Naive thymus-derived CD8-positive, alpha-beta T cell (primary cell): ENCODE measurements around the gene YPEL1. TPM values are rescaled to one million over a fixed set of nuclear protein-coding genes. Genes with fewer than 3 reads are reported as not detected.

Source experiments
- ATAC-seq, 2 donors: fragments of 150-1000 bp; cut with Tn5 transposase in 1 of 2; sonication (Bioruptor Pico), chemical (Tn5 transposase) in 1 of 2; 1 replicate in 1 of 2; 2 replicates in 1 of 2; pipeline ENCODE4 v1.10.0; 2021; ENCODE audit warnings: mild to moderate bottlenecking in 2 of 2, moderate library complexity in 2 of 2
- POLR2A ChIA-PET: fragments of 350-600 bp; sonication (Branson Sonifier 250); formaldehyde crosslinking; loops from one replicate; lab custom pipeline; 2021; ENCODE audit warnings: antibody characterized with exemption; lab: Charles Lee
- DNase-seq, 10 donors: peaks; one replicate each; pipeline versions ENCODE4 v3.0.0 to v3.0.0-alpha.2; 2020 to 2022
- H3K27ac Mint-ChIP-seq, 10 donors: one replicate each; pipeline ENCODE4 v1.8.0; 2020 to 2022; ENCODE audit warnings: mild to moderate bottlenecking in 10 of 10, mixed read lengths in 10 of 10, moderate library complexity in 4 of 10, inconsistent platforms in 1 of 10
- H3K27me3 Mint-ChIP-seq, 5 donors: one replicate each; pipeline ENCODE4 v1.8.0; 2021 to 2022; ENCODE audit warnings: mixed read lengths in 5 of 5
- H3K36me3 Mint-ChIP-seq, 3 donors: one replicate each; pipeline ENCODE4 v1.8.0; 2020 to 2022; ENCODE audit warnings: mixed read lengths in 3 of 3, mild to moderate bottlenecking in 2 of 3, inconsistent platforms in 1 of 3
- H3K4me1 Mint-ChIP-seq, 4 donors: one replicate each; pipeline ENCODE4 v1.8.0; 2021 to 2022; ENCODE audit warnings: mixed read lengths in 4 of 4
- H3K4me3 Mint-ChIP-seq, 10 donors: one replicate each; pipeline ENCODE4 v1.8.0; 2020 to 2022; ENCODE audit warnings: mild to moderate bottlenecking in 10 of 10, mixed read lengths in 10 of 10, moderate library complexity in 6 of 10, inconsistent platforms in 1 of 10
- H3K9me3 Mint-ChIP-seq, 9 donors: one replicate each; pipeline ENCODE4 v1.8.0; 2020 to 2022; ENCODE audit warnings: mixed read lengths in 9 of 9, mild to moderate bottlenecking in 3 of 9, inconsistent platforms in 1 of 9, moderate library complexity in 1 of 9
- polyA plus RNA-seq, 3 donors: library from polyadenylated mRNA; unstranded; fragments of 300-500 nt; fragmentation: Illumina TruSeq; gene quantifications; one replicate each; pipeline ENCODE4 v1.2.3, GENCODE V29; 2021
- total RNA-seq, 8 experiments: library from RNA in 2 of 8; stranded (reverse) in 2 of 8; gene quantifications; one replicate each; pipeline ENCODE4 v1.2.3 and lab custom pipeline; 2021 to 2026

YPEL1 gene
- total and polyA plus RNA-seq, 5 experiments from 2014 or later, result 1.8 to 15.3 (median 5.3) TPM

DNA sequence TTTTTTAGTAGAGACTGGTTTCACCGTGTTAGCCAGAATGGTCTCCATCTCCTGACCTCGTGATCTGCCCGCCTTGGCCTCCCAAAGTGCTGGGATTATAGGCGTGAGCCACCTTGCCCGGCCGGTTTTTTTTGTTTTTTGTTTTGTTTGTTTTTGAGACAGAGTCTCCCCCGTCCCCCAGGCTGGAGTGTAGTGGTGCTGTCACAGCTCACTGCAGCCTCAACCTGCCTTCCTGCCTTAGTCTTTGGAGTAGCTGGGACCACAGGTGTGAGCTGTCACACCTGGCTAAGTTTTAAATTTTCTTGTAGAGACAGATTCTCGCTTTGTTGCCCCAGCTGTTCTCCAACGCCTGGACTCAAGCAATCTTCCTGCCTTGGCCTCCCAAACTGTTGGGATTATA lies 66.6 kb downstream of the YPEL1 start:
- POLR2A ChIA-PET, result no interaction called here
- peak overlapping the region in 4 of 10 donors; percentile 22 to 43 (median 37) for H3K4me3 Mint-ChIP-seq
- DNase-seq, result peak in 1 of 10 donors; percentile 32

DNA sequence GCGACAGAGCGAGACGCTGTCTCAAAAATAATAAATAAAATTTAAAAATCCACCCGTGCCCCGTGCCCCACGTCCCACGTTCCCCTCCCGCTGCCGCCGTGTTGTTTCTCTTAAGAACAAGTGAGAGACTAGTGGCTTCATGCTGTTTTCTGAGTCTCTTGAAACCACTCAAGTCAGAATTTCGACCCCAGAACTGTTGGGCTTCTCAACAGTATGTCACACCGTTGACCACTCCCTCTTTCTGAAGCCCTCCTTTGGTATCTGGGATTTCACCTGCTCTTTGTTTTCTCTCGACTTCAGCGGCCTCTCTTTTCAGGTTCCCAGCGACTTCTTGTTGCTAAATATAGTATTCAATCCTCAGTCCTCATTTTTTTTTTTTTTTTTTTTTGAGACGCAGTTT lies 68.8 kb downstream of the YPEL1 start:
- no peaks in the 10 kb centered on the region for H3K9me3 Mint-ChIP-seq
- H3K36me3 Mint-ChIP-seq, result peaks cover 0 to 27% (median 9%) of the 10 kb centered on the region in 3 donors
- H3K4me3 Mint-ChIP-seq, result peak overlapping the region; percentile 95 to 100 (median 99)
- POLR2A ChIA-PET, result interaction anchor here (1.1 to 2.5 kb wide), 2 partner anchors 24 to 37 kb away, joined by 3 to 19 read pairs; partner anchors contain the start of gene YDJC
- peaks cover 18 to 44% (median 35%) of the 10 kb centered on the region in 4 donors for H3K4me1 Mint-ChIP-seq
- DNase-seq (peak in 1 of 10 donors; percentile 30), ATAC-seq (no peak)
- H3K27ac Mint-ChIP-seq, result peak overlapping the region; percentile 43 to 98 (median 96)
- no peaks in the 10 kb centered on the region for H3K27me3 Mint-ChIP-seq

More for the DNA sequence above, 66.6 kb downstream of the YPEL1 start:
- Mint-ChIP-seq H3K9me3 (no peaks in the 10 kb centered on the region), H3K27ac (peak overlapping the region in 3 of 10 donors; percentile 1 to 53 (median 20)), H3K4me1 (peaks cover 19 to 50% (median 36%) of the 10 kb centered on the region in 4 donors), H3K27me3 (no peaks in the 10 kb centered on the region), H3K36me3 (peaks cover 0 to 48% (median 15%) of the 10 kb centered on the region in 3 donors)
- no peak for ATAC-seq

DNA sequence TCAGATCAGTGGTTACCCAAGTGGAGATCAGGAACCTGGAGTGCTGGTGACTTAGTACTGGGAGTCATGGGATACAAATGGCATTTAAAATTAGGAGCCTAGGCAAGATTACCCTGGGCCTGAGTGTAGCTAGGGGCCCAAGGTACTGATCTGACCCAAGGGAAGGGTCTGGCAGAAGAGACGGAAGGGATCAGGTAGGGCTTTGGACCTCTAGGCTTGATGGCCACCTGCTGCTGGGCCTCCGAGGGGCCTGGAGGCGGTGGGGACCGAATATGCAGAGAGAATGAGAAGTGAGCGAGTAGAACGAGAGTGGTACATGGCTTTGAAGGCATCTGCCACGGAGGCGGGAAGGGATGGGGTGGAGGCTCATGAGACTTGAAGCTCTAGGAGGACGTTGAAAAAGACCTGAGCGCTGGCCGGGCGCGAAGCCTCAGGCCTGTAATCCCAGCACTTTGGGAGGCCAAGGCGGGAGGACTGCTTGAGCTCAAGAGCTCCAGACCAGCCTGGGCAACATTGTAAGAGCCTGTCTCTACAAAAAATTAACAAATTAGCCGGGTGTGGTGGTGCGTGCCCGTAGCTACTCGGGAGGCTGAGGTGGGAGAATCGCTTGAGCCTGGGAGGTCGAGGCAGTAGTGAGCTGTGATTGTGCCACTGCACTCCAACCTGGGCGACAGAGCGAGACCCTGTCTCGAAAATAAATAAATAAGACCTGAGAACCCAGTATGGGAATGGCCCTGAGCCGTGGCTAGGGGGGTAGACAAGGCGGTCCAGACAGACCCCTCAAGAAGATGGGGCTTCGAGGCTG lies 70.3 kb downstream of the YPEL1 start:
- Mint-ChIP-seq H3K36me3 (peaks cover 0 to 12% (median under 1%) of the 10 kb centered on the region in 3 donors), H3K27me3 (no peaks in the 10 kb centered on the region), H3K4me1 (peaks cover 16 to 40% (median 32%) of the 10 kb centered on the region in 4 donors), H3K4me3 (peak overlapping the region; percentile 95 to 100 (median 99)), H3K27ac (peak overlapping the region; percentile 94 to 99 (median 98)), H3K9me3 (no peaks in the 10 kb centered on the region)
- DNase-seq (peak in 1 of 10 donors; percentile 3), ATAC-seq (no peak)
- POLR2A ChIA-PET, result interaction anchor here (0.5 to 2.5 kb wide), 9 partner anchors 10 to 36 kb away, joined by 3 to 19 read pairs (median 5); partner anchors contain the start of gene YDJC

DNA sequence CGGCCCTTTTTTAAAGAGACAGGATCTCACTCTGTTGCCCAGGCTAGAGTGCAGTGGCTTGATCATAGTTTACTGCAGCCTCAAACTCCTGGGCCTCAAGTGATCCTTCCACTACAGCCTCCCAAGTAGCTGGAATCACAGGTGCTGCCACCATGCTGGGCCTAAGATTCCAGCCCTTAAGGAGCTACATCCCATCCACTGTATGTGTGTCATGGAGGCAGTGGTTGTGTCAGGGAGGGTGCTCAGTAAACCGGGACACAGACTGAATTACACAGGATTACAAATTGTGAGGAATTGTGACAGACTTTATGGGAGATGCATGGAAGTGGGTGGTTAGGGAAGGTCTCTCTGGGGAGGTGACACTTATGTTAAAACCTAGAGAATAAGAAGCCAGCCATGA lies 71.9 kb downstream of the YPEL1 start:
- H3K27me3 Mint-ChIP-seq, result no peaks in the 10 kb centered on the region
- H3K9me3 Mint-ChIP-seq, result no peaks in the 10 kb centered on the region
- POLR2A ChIA-PET, result no interaction called here
- no peaks in the 10 kb centered on the region for H3K36me3 Mint-ChIP-seq
- peak overlapping the region in 8 of 10 donors; percentile 13 to 75 (median 28) for H3K4me3 Mint-ChIP-seq
- peak overlapping the region in 3 of 10 donors; percentile 0 to 83 (median 65) for H3K27ac Mint-ChIP-seq
- DNase-seq, result no peak
- ATAC-seq, result no peak
- H3K4me1 Mint-ChIP-seq, result peaks cover 11 to 31% (median 24%) of the 10 kb centered on the region in 4 donors

DNA sequence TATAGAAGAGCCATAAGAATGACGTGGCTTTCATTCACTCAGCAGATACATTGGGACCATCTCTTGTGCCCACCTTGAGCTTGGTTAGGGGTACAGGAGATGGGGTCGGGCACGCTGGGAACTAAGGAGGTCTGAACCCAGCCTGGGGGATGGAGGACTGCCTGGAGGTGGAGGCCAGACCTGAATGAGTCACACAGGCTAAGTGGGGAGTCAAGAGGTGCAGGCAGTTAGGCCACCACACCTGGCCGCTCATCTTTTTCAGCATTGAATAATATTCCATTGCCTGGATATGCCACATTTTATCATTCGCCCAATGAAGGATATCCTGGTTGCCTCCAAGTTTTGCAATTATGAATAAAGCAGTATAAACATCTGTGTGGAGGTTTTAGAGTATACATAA lies 73.6 kb downstream of the YPEL1 start:
- Mint-ChIP-seq H3K9me3 (no peaks in the 10 kb centered on the region), H3K4me1 (peaks cover 9 to 24% (median 17%) of the 10 kb centered on the region in 4 donors), H3K36me3 (no peaks in the 10 kb centered on the region), H3K27ac (no peak overlapping the region), H3K4me3 (no peak overlapping the region), H3K27me3 (no peaks in the 10 kb centered on the region)
- POLR2A ChIA-PET, result no interaction called here
- ATAC-seq, result no peak
- DNase-seq, result peak in 1 of 10 donors; percentile 32

DNA sequence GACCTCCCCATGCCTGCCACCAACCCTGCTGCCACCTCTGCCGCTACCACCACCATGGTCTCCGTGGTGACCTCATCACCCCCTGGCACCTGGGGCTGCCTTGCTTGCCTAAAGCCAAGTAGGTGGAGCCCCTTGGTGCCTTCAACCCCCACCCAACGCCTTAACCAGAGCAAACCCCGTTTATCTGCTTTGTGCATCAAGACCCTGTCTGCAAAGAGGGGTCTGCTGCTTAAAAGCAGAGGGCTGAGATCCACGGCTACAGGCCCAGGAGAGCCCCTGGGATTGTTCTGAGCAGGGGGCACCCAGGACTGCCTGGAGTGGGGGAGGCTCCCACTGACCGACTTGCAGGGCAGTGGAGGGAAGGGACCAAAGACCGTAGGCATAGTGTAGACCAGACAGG lies 74.7 kb downstream of the YPEL1 start:
- DNase-seq, result peak in 1 of 10 donors; percentile 38

DNA sequence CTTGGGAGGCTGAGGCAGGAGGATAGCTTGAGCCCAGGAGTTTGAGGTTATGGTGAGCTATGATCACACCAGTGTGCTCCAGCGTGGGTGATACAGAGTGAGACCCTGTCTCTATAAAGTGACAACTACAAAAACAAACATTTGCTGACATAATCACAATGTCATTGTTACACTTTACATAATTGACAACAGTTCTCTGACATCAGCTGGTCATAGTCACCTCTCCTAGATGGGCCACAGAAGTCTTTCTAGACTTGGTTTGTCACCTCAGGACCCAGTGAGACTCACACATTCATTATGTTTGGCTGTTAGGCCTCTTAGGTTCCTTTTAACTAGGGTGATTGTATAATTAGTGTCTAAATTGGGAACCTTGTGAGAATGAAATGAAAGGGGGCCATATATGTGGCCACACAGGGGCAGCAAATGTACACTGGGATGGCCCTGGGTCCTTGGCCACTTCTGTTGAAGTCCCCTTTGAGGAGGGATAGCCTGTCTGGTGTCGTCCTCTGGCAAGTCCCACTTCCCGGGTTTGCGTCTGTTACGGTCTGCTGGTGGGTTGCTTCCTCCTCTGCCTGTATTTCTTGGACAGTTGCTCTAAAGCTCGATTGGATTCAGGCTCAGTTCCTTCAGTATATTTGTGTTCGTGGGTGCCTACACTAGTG lies 75.6 kb downstream of the YPEL1 start:
- Mint-ChIP-seq H3K4me3 (peak overlapping the region in 3 of 10 donors; percentile 8 to 19 (median 11)), H3K9me3 (no peaks in the 10 kb centered on the region), H3K36me3 (no peaks in the 10 kb centered on the region), H3K27ac (peak overlapping the region in 1 of 10 donors; percentile 35), H3K27me3 (no peaks in the 10 kb centered on the region), H3K4me1 (peaks cover 13 to 23% (median 17%) of the 10 kb centered on the region in 4 donors)
- peak in 1 of 10 donors; percentile 4 for DNase-seq
- ATAC-seq, result no peak
- POLR2A ChIA-PET, result interaction anchor here (1.3 kb wide), 1 partner anchor 11 kb away, joined by 3 read pairs; no protein-coding TSS in a partner anchor

More for the DNA sequence above, 74.7 kb downstream of the YPEL1 start:
- peaks cover 15 to 26% (median 21%) of the 10 kb centered on the region in 4 donors for H3K4me1 Mint-ChIP-seq
- no peaks in the 10 kb centered on the region for H3K9me3 Mint-ChIP-seq
- no peak overlapping the region for H3K27ac Mint-ChIP-seq
- peak overlapping the region in 1 of 10 donors; percentile 48 for H3K4me3 Mint-ChIP-seq
- no peak for ATAC-seq
- POLR2A ChIA-PET, result interaction anchor here (1.3 kb wide), 1 partner anchor 12 kb away, joined by 3 read pairs; no protein-coding TSS in a partner anchor
- no peaks in the 10 kb centered on the region for H3K36me3 Mint-ChIP-seq
- no peaks in the 10 kb centered on the region for H3K27me3 Mint-ChIP-seq

DNA sequence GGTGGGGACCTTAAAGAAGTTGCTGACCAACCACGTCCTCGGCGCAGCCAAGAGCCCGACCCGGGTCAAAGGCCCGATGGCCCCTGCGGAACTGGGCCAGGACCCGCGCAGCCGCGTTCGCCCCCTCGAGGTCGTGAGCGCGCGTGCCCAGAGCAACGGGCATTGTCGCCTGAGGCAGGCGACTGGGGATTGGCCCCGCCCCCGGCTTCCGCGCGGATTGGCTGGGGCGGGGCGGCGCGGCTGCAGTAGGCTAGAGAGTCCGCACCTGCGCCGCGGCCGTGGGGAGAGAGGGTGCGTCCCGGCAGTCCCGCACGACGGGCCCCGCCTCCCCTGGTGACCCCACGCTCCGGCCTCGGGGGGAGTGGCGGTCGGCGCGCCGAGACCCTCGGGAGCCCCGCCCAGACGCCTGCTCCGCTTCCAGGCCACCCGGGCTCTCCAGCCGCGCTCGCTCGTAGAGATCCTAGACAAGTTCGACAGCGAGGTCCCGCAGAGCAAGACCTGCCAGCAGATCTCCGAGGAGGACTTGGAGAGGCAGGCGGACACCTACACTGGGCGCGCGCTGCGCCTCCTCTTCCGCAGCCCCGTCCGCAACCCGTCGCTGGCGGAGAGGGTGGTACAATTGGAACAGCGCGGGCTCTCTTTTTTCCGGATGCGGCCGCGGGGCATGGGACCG lies 78.1 kb downstream of the YPEL1 start:
- H3K9me3 Mint-ChIP-seq, result no peaks in the 10 kb centered on the region
- H3K27me3 Mint-ChIP-seq, result no peaks in the 10 kb centered on the region
- DNase-seq (peak; percentile 42 to 86 (median 72)), ATAC-seq (peak; percentile 93 to 96)
- peaks cover 11 to 20% (median 15%) of the 10 kb centered on the region in 4 donors for H3K4me1 Mint-ChIP-seq
- peak overlapping the region in 4 of 10 donors; percentile 20 to 85 (median 74) for H3K27ac Mint-ChIP-seq
- no peaks in the 10 kb centered on the region for H3K36me3 Mint-ChIP-seq
- POLR2A ChIA-PET, result interaction anchor here (1.0 kb wide), 1 partner anchor 33 kb away, joined by 4 read pairs; no protein-coding TSS in a partner anchor
- peak overlapping the region; percentile 77 to 92 (median 84) for H3K4me3 Mint-ChIP-seq

DNA sequence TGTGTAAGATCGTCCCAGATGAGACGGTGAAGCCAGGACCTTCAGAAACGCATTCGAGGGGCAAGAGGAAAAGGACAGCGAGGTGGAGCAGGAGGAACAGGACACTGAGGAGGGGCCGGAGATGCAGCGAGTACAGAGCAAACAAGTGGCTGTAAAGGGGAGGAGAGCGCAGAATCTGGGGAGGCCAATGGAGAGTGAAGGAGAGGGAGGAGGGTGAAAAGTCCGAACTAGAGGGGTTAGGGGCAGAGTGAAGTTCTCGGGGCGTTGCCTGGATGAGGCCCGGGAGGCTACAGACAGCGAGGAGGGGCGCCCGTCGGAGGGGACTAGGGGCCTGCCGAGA lies 78.6 kb downstream of the YPEL1 start:
- Mint-ChIP-seq H3K4me3 (peak overlapping the region; percentile 74 to 92 (median 82)), H3K36me3 (no peaks in the 10 kb centered on the region), H3K4me1 (peaks cover 11 to 24% (median 17%) of the 10 kb centered on the region in 4 donors), H3K9me3 (no peaks in the 10 kb centered on the region), H3K27ac (peak overlapping the region in 6 of 10 donors; percentile 16 to 79 (median 60)), H3K27me3 (no peaks in the 10 kb centered on the region)
- DNase-seq (peak in 1 of 10 donors; percentile 64), ATAC-seq (no peak)
- POLR2A ChIA-PET, result no interaction called here

DNA sequence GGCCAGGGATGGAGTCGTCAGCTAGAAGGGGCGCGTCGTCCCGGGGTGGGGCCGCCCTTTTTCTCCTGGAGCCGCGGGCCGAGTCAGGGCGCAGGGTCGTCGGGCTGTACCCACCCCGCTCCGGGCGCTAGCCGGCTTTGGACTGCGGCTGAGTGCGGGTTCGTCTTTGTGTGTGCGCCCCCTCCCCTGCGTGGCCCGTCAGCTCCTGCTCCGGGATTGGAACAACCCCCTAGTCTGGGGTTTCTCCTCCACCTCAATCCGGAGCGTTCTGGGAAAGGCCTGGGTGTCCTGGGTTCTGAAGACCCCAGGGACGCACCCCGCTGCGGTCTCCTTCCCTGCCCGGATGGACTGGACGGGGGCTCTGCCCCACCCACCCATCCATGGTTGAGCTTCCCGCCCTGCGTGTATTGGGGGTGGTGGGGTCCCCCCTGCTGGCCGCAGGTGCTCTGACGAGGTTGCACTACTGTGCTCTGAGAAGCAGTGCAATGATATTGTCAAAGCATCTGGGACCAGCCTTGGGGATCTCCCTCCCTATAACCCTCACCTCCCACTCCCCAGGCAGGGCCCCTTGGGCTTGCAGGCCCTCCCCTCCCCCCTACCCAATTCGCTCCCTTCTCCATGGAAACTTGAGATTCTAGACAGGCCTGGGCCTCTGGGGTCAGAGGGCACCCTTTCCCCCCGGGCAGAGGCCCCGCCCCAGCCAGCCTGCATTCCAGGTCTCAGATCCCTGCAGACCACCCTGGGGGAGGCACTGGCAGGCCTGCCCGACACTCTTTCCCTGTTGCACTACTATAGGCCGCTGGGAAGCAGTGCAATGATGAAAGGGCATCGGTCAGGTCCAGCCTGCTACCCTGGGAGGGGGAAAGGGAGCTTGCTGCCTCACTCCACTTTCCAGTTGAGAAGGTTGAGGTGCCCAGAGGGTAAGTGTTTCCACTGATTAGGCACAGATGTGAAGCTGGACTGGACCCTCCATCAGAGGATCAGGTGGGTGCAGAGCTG lies 82.7 kb downstream of the YPEL1 start:
- H3K9me3 Mint-ChIP-seq, result no peaks in the 10 kb centered on the region
- H3K27ac Mint-ChIP-seq, result peak overlapping the region in 1 of 10 donors; percentile 25
- H3K27me3 Mint-ChIP-seq, result no peaks in the 10 kb centered on the region
- DNase-seq (peak in 1 of 10 donors; percentile 58), ATAC-seq (no peak)
- peak overlapping the region in 9 of 10 donors; percentile 32 to 90 (median 85) for H3K4me3 Mint-ChIP-seq
- H3K36me3 Mint-ChIP-seq, result peaks cover 0 to 7% (median 0%) of the 10 kb centered on the region in 3 donors
- POLR2A ChIA-PET, result interaction anchor here (0.9 to 2.5 kb wide), 6 partner anchors 9 to 656 kb away, joined by 3 to 8 read pairs (median 6); partner anchors contain the start of genes CCDC116, PPIL2, SDF2L1 and YDJC
- peaks cover 20 to 34% (median 30%) of the 10 kb centered on the region in 4 donors for H3K4me1 Mint-ChIP-seq
